IMR-90 (cell line): Measurements from ENCODE around the gene SLC25A33. TPM values are rescaled to one million over a fixed set of nuclear protein-coding genes. Genes with fewer than 3 reads are reported as not detected.

Experiments
- ATAC-seq: fragments of 200-7000 bp; cut with Tn5 transposase; 2 replicates; pipeline ENCODE4 v1.9.1; 2020; ENCODE audit warnings: low read depth, mild to moderate bottlenecking, moderate library complexity
- BruUV-seq: library from RNA; stranded (reverse); fragments of 400-500 nt; replicated peaks from 2 replicates; lab custom pipeline; 2021; lab: Mats Ljungman, UMichigan
- CTCF ChIA-PET: fragments of 300-600 bp; formaldehyde crosslinking; extraction: SDS; loops from one replicate; lab custom pipeline; 2021; ENCODE audit warnings: antibody characterized with exemption; lab: Yijun Ruan, JAX
- POLR2A ChIA-PET: fragments of 300-600 bp; sonication (Branson Sonifier 250); formaldehyde crosslinking; loops from one replicate; lab custom pipeline; 2022; ENCODE audit warnings: antibody characterized with exemption; ENCODE audit not compliant: unreplicated experiment; lab: Charles Lee
- DNase-seq: peaks from one replicate; pipeline ENCODE4 v3.0.0; 2013
- H2AFZ ChIP-seq: replicated peaks from 2 replicates; pipeline ENCODE3; 2013; ENCODE audit warnings: low read length, mild to moderate bottlenecking; ENCODE audit not compliant: poor library complexity
- H2AK5ac ChIP-seq: 2 replicates; pipeline ENCODE4 v1.6.1; 2013; ENCODE audit warnings: low read depth, low read length, inconsistent platforms
- H2AK9ac ChIP-seq: replicated peaks from 2 replicates; pipeline ENCODE3; 2013; ENCODE audit warnings: mild to moderate bottlenecking, low read depth, low read length, moderate library complexity; ENCODE audit not compliant: poor library complexity
- H2BK120ac ChIP-seq: 2 replicates; pipeline ENCODE4 v1.6.1; 2013; ENCODE audit warnings: low read depth, low read length, inconsistent platforms
- H2BK15ac ChIP-seq: 3 replicates; pipeline ENCODE4 v1.6.1; 2013; ENCODE audit warnings: low read depth, low read length, inconsistent platforms
- H2BK20ac ChIP-seq: 2 replicates; pipeline ENCODE4 v1.6.1; 2013; ENCODE audit warnings: low read depth, mild to moderate bottlenecking, inconsistent platforms, low read length, moderate library complexity
- H2BK5ac ChIP-seq: 2 replicates; pipeline ENCODE4 v1.6.1; 2013; ENCODE audit warnings: mild to moderate bottlenecking, low read depth, low read length, inconsistent platforms; ENCODE audit not compliant: poor library complexity, severe bottlenecking
- H3K14ac ChIP-seq: replicated peaks from 2 replicates; pipeline ENCODE4 v1.6.1; 2013; ENCODE audit warnings: low read depth, low read length, inconsistent platforms
- H3K18ac ChIP-seq: 2 replicates; pipeline ENCODE4 v1.6.1; 2013; ENCODE audit warnings: low read depth, low read length, control low read depth
- H3K23ac ChIP-seq: 2 replicates; pipeline ENCODE4 v1.6.1; 2013; ENCODE audit warnings: low read depth, low read length, inconsistent platforms
- H3K27ac ChIP-seq: 2 replicates; pipeline ENCODE4 v1.5.1; 2013; ENCODE audit warnings: mild to moderate bottlenecking, control low read depth, low read length; ENCODE audit not compliant: insufficient read depth
- H3K27me3 ChIP-seq: 2 replicates; pipeline ENCODE4 v1.6.1; 2013; ENCODE audit warnings: low read length; ENCODE audit not compliant: control insufficient read depth, insufficient read depth
- H3K36me3 ChIP-seq: 2 replicates; pipeline ENCODE4 v1.6.1; 2013; ENCODE audit warnings: low read length, mixed read lengths; ENCODE audit not compliant: control insufficient read depth, insufficient read depth
- H3K4ac ChIP-seq: 2 replicates; pipeline ENCODE4 v1.6.1; 2013; ENCODE audit warnings: low read depth, low read length, inconsistent platforms
- H3K4me1 ChIP-seq: 2 replicates; pipeline ENCODE4 v1.6.1; 2013; ENCODE audit warnings: low read length, mixed read lengths; ENCODE audit not compliant: control insufficient read depth, insufficient read depth
- H3K4me2 ChIP-seq: 2 replicates; pipeline ENCODE4 v1.6.1; 2013; ENCODE audit warnings: low read depth, mild to moderate bottlenecking, control low read depth, low read length, moderate library complexity
- H3K4me3 ChIP-seq: 2 replicates; pipeline ENCODE4 v1.5.1; 2013; ENCODE audit warnings: low read depth, mild to moderate bottlenecking, control low read depth, low read length, moderate library complexity; ENCODE audit not compliant: insufficient read depth
- H3K56ac ChIP-seq: 2 replicates; pipeline ENCODE4 v1.6.1; 2013; ENCODE audit warnings: low read length, inconsistent platforms; ENCODE audit not compliant: insufficient read depth; ENCODE audit errors: extremely low read depth
- H3K79me1 ChIP-seq, 2 experiments: 2 replicates each; pipeline ENCODE4 v1.6.1; 2013; ENCODE audit warnings: low read length in 2 of 2, inconsistent platforms in 1 of 2, low read depth in 1 of 2
- H3K9ac ChIP-seq: 2 replicates; pipeline ENCODE4 v1.6.1; 2013; ENCODE audit warnings: low read depth, low read length, control low read depth
- H3K9me1 ChIP-seq: 2 replicates; pipeline ENCODE4 v1.6.1; 2013; ENCODE audit warnings: low read length, inconsistent platforms; ENCODE audit not compliant: insufficient read depth
- H3K9me3 ChIP-seq: 2 replicates; pipeline ENCODE4 v1.6.1; 2013; ENCODE audit warnings: low read length; ENCODE audit not compliant: control insufficient read depth, insufficient read depth
- H4K20me1 ChIP-seq: 2 replicates; pipeline ENCODE4 v1.6.1; 2013; ENCODE audit warnings: low read length, inconsistent platforms; ENCODE audit not compliant: insufficient read depth
- H4K5ac ChIP-seq: 2 replicates; pipeline ENCODE4 v1.6.1; 2013; ENCODE audit warnings: mild to moderate bottlenecking, low read depth, low read length, control low read depth
- H4K8ac ChIP-seq, 2 experiments: 2 replicates each; pipeline ENCODE4 v1.6.1; 2013; ENCODE audit warnings: low read depth in 2 of 2, low read length in 2 of 2, control low read depth in 1 of 2, inconsistent platforms in 1 of 2
- H4K91ac ChIP-seq: 2 replicates; pipeline ENCODE4 v1.6.1; 2013; ENCODE audit warnings: low read depth, low read length, inconsistent platforms; ENCODE audit not compliant: insufficient read depth
- BHLHE40 ChIP-seq: fragments of 150-350 bp; IDR thresholded peaks from 2 replicates; pipeline ENCODE4 v1.6.1; 2016; ENCODE audit warnings: mild to moderate bottlenecking, low read depth, low read length
- CEBPB ChIP-seq: IDR thresholded peaks from 2 replicates; pipeline ENCODE4 v1.6.1; 2012; ENCODE audit warnings: low read depth, low read length, improper control_type of control experiment
- CHD1 ChIP-seq: IDR thresholded peaks from 2 replicates; pipeline ENCODE4 v1.6.1; 2012; ENCODE audit warnings: low read depth, low read length, improper control_type of control experiment
- CTCF ChIP-seq: conservative IDR thresholded peaks from 2 replicates; pipeline ENCODE4 v1.5.1; 2012; ENCODE audit warnings: mild to moderate bottlenecking, low read depth, low read length, improper control_type of control experiment
- ELK1 ChIP-seq: fragments of 150-350 bp; IDR thresholded peaks from 2 replicates; pipeline ENCODE4 v1.6.1; 2016; ENCODE audit warnings: low read depth, mild to moderate bottlenecking, low read length, moderate library complexity, borderline replicate concordance
- FOS ChIP-seq: fragments of 150-350 bp; IDR thresholded peaks from 2 replicates; pipeline ENCODE4 v1.6.1; 2016; ENCODE audit warnings: low read depth, low read length
- MAFK ChIP-seq: IDR thresholded peaks from 2 replicates; pipeline ENCODE4 v1.6.1; 2012; ENCODE audit warnings: low read depth, low read length, improper control_type of control experiment
- MAZ ChIP-seq: IDR thresholded peaks from 2 replicates; pipeline ENCODE4 v1.6.1; 2012; ENCODE audit warnings: low read depth, mild to moderate bottlenecking, low read length, improper control_type of control experiment, moderate library complexity, borderline replicate concordance
- MXI1 ChIP-seq: IDR thresholded peaks from 2 replicates; pipeline ENCODE4 v1.6.1; 2012; ENCODE audit warnings: low read depth, mild to moderate bottlenecking, low read length, moderate library complexity, borderline replicate concordance
- NFE2L2 ChIP-seq: fragments of 150-350 bp; IDR thresholded peaks from 2 replicates; pipeline ENCODE4 v1.6.1; 2016; ENCODE audit warnings: low read depth, mild to moderate bottlenecking, low read length
- POLR2A ChIP-seq: IDR thresholded peaks from 2 replicates; pipeline ENCODE4 v1.6.1; 2012; ENCODE audit warnings: mild to moderate bottlenecking, low read depth, low read length
- RAD21 ChIP-seq: IDR thresholded peaks from 2 replicates; pipeline ENCODE4 v1.6.1; 2012; ENCODE audit warnings: low read length, improper control_type of control experiment
- RCOR1 ChIP-seq: IDR thresholded peaks from 2 replicates; pipeline ENCODE4 v1.6.1; 2012; ENCODE audit warnings: mild to moderate bottlenecking, low read length, improper control_type of control experiment; ENCODE audit not compliant: insufficient replicate concordance
- RFX5 ChIP-seq: IDR thresholded peaks from 2 replicates; pipeline ENCODE4 v1.8.0; 2012; ENCODE audit warnings: low read depth, mild to moderate bottlenecking, low read length, moderate library complexity
- SMC3 ChIP-seq: fragments of 150-350 bp; IDR thresholded peaks from 2 replicates; pipeline ENCODE4 v1.6.1; 2016; ENCODE audit warnings: low read depth, mild to moderate bottlenecking, antibody characterized with exemption, low read length, moderate library complexity
- USF2 ChIP-seq: fragments of 150-350 bp; IDR thresholded peaks from 2 replicates; pipeline ENCODE4 v1.6.1; 2017; ENCODE audit warnings: mild to moderate bottlenecking, antibody characterized with exemption, low read length, low read depth
- WGBS, 2 experiments: methylation state at CpG; one replicate each; pipeline versions ENCODE4 v1.1.5 to v1.1.7; 2013; ENCODE audit warnings: missing lambda C conversion rate in 2 of 2; ENCODE audit not compliant: insufficient read length in 1 of 2; ENCODE audit errors: extremely low coverage in 2 of 2; 5-methylcytosine and 5-hydroxymethylcytosine counted together
- dilution Hi-C: fragments of 300-500 bp; cut with HindIII; formaldehyde crosslinking; loops from one replicate; pipeline ENCODE4 v1.14.3; 2018; ENCODE audit warnings: low sequenced_read_pairs; ENCODE audit not compliant: unreplicated experiment
- in situ Hi-C: fragments of 300-500 bp; cut with MboI; formaldehyde crosslinking; loops from 3 replicates; pipeline ENCODE4 v1.14.3; 2019; ENCODE audit warnings: low sequenced_read_pairs, inconsistent platforms, mixed read lengths
- intact Hi-C: fragments of 100-400 bp; cut with micrococcal nuclease; formaldehyde crosslinking; loops from 2 replicates; pipeline ENCODE4 v1.10.0; 2022
- polyA plus RNA-seq, 3 experiments: library from polyadenylated mRNA; depleted of rRNA; stranded (reverse); fragments of >200 nt; gene quantifications; 2 replicates each; pipeline ENCODE4 v1.2.3, GENCODE V29; 2012; ENCODE audit warnings: low replicate concordance in 1 of 3
- total RNA-seq: library from RNA; depleted of rRNA; stranded (reverse); fragments of >200 nt; gene quantifications from 2 replicates; pipeline ENCODE4 v1.2.3, GENCODE V29; 2012

Gene SLC25A33
- total and polyA plus RNA-seq, 2 of the 4 experiments (the other 2 are of a cell fraction), result 2.5 to 3.0 TPM

GRCh38 chr1:9590201-9590600 is 50.9 kb downstream of the SLC25A33 start:
- Histone ChIP-seq H3K56ac (no peak overlapping the region), H3K27ac (no peak overlapping the region), H4K91ac (no peak overlapping the region), H2BK20ac (no peak overlapping the region), H3K9ac (no peak overlapping the region), H3K4me3 (no peak overlapping the region), H4K20me1 (peaks cover 36% of the 10 kb centered on the region), H2AFZ (peak overlapping the region; percentile 5), H3K9me3 (no peaks in the 10 kb centered on the region), H3K27me3 (no peaks in the 10 kb centered on the region), H3K18ac (no peak overlapping the region), H3K4ac (no peak overlapping the region), H2BK5ac (no peak overlapping the region), H4K5ac (no peak overlapping the region), H3K23ac (0 out of 2 replicates have a peak overlapping the region, but pooled peaks have one; percentile 79), H2AK9ac (peak overlapping the region; percentile 74), H4K8ac (no peak overlapping the region), H3K4me1 (peaks cover 15% of the 10 kb centered on the region), H2BK120ac (no peak overlapping the region), H2BK15ac (no peak overlapping the region), H3K79me1 (peaks cover 16 to 57% of the 10 kb centered on the region in 2 experiments), H3K36me3 (no peaks in the 10 kb centered on the region), H3K9me1 (peaks cover 21% of the 10 kb centered on the region), H2AK5ac (0 out of 2 replicates have a peak overlapping the region, but pooled peaks have one; percentile 1), H3K14ac (no peak overlapping the region), H3K4me2 (no peak overlapping the region; the same call in 1 of the 2 replicates)
- in situ Hi-C loops, result no loop called here
- ATAC-seq (no peak), DNase-seq (no peak)
- BruUV-seq, result no TSS peak
- dilution Hi-C loops, result no loop called here
- intact Hi-C loops, result no loop called here
- WGBS, 2 experiments, result 91% methylated on average over 4 of the region's 7 CpGs; no CpG with 5 or more reads in 1 of the 2 experiments
- TF ChIP-seq USF2 (no peak), FOS (no peak), SMC3 (no peak), CHD1 (no peak), POLR2A (no peak), RCOR1 (no peak), NFE2L2 (no peak), CTCF (no peak), MXI1 (no peak), RFX5 (no peak), MAZ (no peak), CEBPB (no peak), RAD21 (no peak), MAFK (no peak), ELK1 (no peak), BHLHE40 (no peak)
- CTCF ChIA-PET, result interaction anchor here (1.4 kb wide), 1 partner anchor 24 kb away, joined by 5 read pairs; no protein-coding TSS in a partner anchor
- POLR2A ChIA-PET, result no interaction called here
